Skeletal muscle cell (primary cell): ENCODE results near the gene KCNMA1.

Experiments used
- DNase-seq: peaks from one replicate; pipeline ENCODE4 v3.0.0-alpha.2; 2010; ENCODE audit warnings: low read depth
- H3K4me3 ChIP-seq: 2 replicates; pipeline ENCODE4 v1.5.1; 2011; ENCODE audit warnings: low read depth, mild to moderate bottlenecking, control low read depth, low read length, moderate library complexity

The KCNMA1 gene

GRCh38 chr10:77179015-77179695 is 458.5 kb downstream of the KCNMA1 start:
- no peak overlapping the region for H3K4me3 ChIP-seq

GRCh38 chr10:77177589-77177988 is 460.0 kb downstream of the KCNMA1 start:
- DNase-seq, result no peak
- H3K4me3 ChIP-seq, result no peak overlapping the region

More at GRCh38 chr10:77179015-77179695, 458.5 kb downstream of the KCNMA1 start:
- peak; percentile 90 for DNase-seq

DNA sequence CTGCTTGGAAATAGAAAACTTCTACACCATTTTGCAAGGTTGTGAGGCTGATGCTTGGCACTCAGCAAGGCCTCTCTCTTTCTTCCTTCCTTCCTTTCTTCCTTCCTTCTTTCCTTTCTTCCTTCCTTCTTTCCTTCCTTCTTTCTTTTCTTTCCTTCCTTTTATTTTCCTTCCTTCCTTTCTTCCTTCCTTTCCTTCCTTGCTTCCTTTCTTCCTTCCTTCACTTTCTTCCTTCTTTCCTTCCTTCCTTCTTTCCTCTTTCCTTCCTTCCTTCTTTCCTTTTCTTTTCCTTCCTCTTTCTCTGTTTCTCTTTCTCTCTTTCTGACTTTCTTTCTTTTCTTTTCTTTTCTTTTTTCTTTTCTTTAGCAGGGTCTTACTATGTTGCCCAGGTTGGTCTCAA is 460.4 kb downstream of the KCNMA1 start:
- DNase-seq, result no peak
- H3K4me3 ChIP-seq, result no peak overlapping the region

DNA sequence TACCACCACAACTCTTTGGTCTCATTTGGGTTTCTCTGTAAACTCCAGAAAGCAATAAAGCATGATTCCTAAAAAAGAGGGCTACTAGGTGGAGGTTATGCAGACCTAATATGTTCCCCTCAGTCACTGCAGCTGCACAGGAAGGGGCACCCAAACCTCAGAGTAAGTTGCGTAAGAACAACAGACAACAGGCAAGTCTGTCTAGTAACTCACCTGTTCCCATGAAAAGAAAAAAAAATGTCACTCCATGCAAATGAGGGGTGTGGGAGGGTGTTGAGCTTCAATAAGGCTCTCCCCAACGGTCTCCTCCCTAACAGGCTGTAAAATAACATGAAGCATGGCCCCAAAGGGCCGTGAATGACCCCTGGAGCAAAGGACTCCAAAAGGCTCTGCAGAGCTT is 461.4 kb downstream of the KCNMA1 start:
- no peak overlapping the region for H3K4me3 ChIP-seq
- no peak for DNase-seq

DNA sequence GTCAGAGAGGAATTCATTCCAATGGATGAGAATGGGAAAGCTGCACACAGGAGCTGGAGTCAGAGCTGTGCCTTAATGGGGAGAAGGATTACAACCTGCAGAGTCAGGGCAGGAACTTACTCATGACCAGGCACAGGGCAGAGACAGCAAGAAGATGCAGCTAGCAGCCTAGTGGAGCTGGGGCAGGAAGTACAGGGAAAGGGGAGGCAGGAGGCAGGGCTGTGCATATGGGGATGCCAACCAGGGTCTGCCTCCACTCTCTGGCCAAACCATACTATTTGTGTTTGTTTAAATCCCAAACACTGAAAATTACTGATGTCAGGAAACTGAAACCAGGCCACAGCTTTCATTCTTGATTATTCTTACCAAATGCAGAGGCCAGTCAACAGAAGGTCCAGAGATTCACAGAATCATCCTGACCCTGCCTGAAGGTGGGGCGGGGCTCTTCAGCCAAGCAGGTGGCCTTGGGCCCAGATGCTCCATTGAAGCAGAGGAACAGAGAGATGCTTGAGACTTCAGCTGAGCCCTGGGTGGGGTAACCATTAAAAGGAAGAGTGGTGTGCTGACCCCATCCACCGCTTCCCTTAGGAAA is 461.9 kb downstream of the KCNMA1 start:
- H3K4me3 ChIP-seq, result no peak overlapping the region
- DNase-seq, result no peak

- no peak for DNase-seq
- H3K4me3 ChIP-seq, result no peak overlapping the region
Observed at GRCh38 chr10:77173615-77174461, 463.8 kb downstream of the KCNMA1 start.

DNA sequence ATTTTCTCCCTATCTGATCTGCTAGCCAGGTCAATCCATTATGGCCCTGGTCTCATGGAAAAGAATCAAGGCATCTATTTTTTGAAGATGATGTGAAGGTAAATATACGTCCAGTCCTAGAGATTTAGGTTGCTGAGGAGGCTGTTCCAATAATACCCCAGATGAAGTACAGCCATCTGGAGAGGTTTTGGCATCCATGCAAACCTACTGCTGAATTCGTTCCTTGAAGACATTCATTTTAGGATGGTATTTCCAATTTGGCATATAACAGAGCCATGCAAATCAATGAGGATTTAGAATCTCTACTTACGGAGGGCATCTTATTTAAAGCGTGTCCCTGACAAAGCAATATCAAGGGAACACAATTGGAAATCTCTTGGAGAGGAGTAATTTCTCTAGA is 465.5 kb downstream of the KCNMA1 start:
- no peak for DNase-seq
- no peak overlapping the region for H3K4me3 ChIP-seq

DNA sequence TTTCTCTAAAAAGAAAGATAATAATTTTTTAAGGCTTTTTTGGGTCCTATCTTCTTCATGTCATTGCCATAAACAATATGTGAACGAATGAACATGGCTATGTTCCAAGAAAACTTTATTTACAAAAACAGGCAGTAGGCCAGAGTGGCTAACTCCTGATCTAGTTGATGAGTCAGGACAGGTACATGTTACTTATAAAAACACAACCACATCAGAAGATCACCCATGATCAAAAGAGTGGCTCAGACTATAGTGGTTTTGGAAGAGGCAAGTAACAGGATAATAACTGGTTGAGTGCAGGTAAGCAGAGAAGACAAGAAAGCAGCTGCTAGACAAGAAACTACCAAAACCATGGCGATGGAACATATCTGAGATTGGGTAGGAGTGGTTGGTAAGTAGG is 468.7 kb downstream of the KCNMA1 start:
- no peak for DNase-seq

GRCh38 chr10:77168161-77168560 is 469.4 kb downstream of the KCNMA1 start:
- no peak overlapping the region for H3K4me3 ChIP-seq
- DNase-seq, result no peak

More for the DNA sequence above, 468.7 kb downstream of the KCNMA1 start:
- H3K4me3 ChIP-seq, result no peak overlapping the region

- H3K4me3 ChIP-seq, result no peak overlapping the region
- DNase-seq, result no peak
Observed at GRCh38 chr10:77165445-77166208, 472.0 kb downstream of the KCNMA1 start.

- no peak overlapping the region for H3K4me3 ChIP-seq
- DNase-seq, result no peak
Observed at GRCh38 chr10:77164616-77165311, 472.8 kb downstream of the KCNMA1 start.

DNA sequence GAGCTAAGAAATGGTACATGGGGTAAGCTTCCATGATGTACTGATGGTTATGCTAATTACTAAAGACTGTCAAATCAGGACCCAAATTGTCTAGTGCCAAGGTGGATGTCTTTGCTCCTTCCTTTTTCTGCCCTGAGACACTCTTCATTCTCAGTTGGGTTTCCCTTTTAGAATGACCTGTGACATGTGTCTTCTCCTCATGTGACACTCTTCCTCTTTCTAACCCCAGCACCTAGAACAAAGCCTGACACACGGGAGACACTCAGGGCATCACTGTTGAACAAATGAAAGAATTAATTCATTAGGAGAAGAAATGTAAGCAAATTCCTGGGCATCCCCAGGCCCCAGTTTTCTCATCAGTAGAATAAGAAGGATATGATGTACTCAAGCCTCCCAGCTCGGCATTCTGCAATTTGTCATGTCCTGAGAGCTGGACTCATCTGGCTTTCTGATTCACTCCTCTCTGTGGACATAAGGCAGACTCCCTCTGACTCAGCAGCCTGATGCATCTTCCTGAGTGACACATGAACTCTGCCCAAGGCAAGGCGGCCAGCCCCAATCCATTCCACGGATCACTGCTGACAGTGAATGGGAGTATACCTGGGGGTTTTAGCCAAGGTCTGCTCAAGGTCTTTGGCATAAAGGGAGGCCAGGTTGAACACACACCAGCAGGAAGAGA is 473.8 kb downstream of the KCNMA1 start:
- peak; percentile 95 for DNase-seq
- no peak overlapping the region for H3K4me3 ChIP-seq

DNA sequence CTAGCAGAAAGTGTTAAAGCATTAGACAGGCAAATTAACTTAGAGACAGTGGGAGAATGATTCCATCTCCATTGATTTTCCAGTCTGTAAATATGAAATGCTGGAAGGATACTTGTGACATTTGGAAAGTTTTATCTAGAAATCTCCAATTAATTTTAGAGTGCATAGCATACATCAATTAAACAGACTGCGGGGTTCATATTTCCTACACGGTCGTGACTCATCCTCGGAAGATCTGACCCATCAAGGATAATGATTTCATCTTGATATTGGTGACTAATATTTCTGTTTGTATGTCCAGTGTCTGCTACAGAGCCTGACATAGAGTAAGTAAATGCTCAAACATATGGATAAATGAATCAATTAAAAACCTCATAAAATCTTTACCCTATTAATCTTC is 474.9 kb downstream of the KCNMA1 start:
- no peak overlapping the region for H3K4me3 ChIP-seq
- DNase-seq, result no peak

DNA sequence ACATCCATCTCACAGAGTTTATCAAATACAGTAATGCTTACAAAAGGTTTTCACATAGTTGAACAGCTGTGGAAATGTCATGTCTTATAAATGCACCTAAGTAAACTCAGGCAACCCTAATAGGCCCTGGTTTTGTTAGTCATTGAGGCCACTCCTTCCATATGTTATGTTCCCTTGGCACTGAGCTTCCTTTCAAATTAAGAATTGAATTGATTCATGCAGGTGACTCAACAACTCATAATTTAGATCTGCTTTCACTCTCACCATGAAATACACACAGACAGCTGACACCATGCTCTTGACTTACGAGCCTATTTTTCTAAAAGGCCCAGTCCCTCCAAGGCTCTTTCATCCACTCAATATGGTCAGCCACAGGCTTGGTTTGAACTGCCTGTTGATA is 476.9 kb downstream of the KCNMA1 start:
- no peak overlapping the region for H3K4me3 ChIP-seq
- peak; percentile 84 for DNase-seq

GRCh38 chr10:77159538-77160110 is 478.0 kb downstream of the KCNMA1 start:
- no peak for DNase-seq
- no peak overlapping the region for H3K4me3 ChIP-seq

DNA sequence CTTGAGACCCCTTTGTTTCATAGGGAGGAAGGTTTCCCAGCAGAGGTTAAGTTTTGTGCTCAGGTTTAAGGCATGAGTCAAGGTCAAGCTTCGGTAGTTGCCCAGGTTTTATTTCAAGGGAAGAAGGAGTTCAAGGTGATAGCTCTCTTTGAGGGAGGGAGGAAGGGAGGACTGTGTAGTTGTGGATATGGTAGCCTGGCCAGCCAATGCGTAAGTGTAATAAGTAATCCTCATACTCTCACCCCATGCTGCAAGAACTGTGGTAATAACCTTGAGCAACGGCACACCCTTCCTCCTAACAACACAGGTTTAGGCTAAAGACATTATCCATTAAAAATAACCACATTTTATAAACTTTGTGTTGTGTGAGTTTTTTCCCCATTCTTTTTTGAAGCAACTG is 478.9 kb downstream of the KCNMA1 start:
- H3K4me3 ChIP-seq, result no peak overlapping the region
- DNase-seq, result no peak

GRCh38 chr10:77157248-77158019 is 480.2 kb downstream of the KCNMA1 start:
- DNase-seq, result no peak
- H3K4me3 ChIP-seq, result no peak overlapping the region
